B cell (primary cell): ENCODE measurements around the gene UBAC1.

ENCODE experiments used
- EZH2 ChIP-seq: IDR thresholded peaks from 2 replicates; pipeline ENCODE4 v1.6.1; 2012; ENCODE audit warnings: borderline replicate concordance, low read depth, mild to moderate bottlenecking, moderate library complexity, low read length; ENCODE audit not compliant: insufficient read depth, poor library complexity, severe bottlenecking
- TF ChIP-seq, protein P1 (sequence below): fragments of 200-600 bp; IDR thresholded peaks from one replicate; pipeline ENCODE4 v1.8.0; 2022; ENCODE audit warnings: antibody characterized with exemption, mild to moderate bottlenecking

DNA sequence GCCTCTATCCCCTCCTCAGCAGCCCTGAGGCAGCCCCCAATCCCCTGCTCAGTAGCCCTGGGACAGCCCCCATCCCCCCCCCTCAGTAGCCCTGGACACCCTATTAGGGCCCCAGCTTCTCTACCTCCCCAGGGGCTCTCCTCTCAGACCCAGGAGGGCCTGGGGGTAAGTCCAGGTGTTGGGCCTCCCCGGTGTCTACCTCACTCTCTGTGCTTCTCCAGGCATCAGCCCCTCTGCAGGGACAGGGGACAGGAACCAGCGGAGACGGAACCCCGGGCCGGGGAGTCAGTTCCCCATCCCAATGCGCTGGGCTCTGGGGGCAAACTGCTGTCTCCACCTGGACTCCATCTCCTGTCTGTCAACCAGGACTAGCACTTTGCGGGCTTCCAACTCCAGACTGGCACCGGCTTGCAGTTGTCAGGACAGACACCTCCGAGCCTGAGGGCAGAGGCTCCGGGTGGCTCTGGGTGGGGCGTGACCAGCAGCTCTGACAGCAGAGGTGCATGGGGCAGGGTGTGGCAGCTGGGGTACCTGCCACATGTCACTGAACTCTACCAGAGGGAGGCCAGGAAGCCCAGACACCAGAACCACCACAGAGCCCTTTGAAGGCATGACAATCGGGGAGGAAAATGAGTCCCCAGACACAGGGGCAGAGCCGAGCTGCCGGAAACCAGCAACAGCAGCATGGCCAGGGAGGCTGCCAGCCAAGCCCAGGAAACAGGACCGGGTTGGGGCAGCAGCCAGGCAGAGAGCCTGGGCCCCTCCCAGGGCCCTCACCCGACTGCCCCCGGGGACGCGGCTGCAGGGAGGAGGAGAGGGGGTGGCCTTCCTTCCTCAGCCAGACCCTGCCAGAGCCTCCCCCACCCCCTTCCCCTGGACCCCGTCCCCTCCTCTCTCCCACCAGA is 17.7 kb upstream of the UBAC1 start:
- TF ChIP-seq, protein P1, sequence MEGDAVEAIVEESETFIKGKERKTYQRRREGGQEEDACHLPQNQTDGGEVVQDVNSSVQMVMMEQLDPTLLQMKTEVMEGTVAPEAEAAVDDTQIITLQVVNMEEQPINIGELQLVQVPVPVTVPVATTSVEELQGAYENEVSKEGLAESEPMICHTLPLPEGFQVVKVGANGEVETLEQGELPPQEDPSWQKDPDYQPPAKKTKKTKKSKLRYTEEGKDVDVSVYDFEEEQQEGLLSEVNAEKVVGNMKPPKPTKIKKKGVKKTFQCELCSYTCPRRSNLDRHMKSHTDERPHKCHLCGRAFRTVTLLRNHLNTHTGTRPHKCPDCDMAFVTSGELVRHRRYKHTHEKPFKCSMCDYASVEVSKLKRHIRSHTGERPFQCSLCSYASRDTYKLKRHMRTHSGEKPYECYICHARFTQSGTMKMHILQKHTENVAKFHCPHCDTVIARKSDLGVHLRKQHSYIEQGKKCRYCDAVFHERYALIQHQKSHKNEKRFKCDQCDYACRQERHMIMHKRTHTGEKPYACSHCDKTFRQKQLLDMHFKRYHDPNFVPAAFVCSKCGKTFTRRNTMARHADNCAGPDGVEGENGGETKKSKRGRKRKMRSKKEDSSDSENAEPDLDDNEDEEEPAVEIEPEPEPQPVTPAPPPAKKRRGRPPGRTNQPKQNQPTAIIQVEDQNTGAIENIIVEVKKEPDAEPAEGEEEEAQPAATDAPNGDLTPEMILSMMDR: no peak
- no peak for TF ChIP-seq EZH2
